Neural progenitor cell (in vitro differentiated cells): ENCODE data around the gene SPHKAP. TPM values are rescaled to one million over a fixed set of nuclear protein-coding genes. Genes with fewer than 3 reads are reported as not detected.

Source experiments
- DNase-seq: peaks from one replicate; pipeline ENCODE4 v3.0.0-alpha.2; 2016; ENCODE audit warnings: low spot score
- H2AFZ ChIP-seq: fragments of 200-600 bp; sonication (generic); replicated peaks from 2 replicates; pipeline ENCODE4 v1.6.1; 2016; ENCODE audit warnings: antibody characterized with exemption
- H3F3A ChIP-seq: fragments of 200-600 bp; sonication (generic); 2 replicates; pipeline ENCODE4 v1.6.1; 2016; ENCODE audit warnings: antibody characterized with exemption, low read depth
- H3K27ac ChIP-seq: fragments of 200-600 bp; sonication (generic); 2 replicates; pipeline ENCODE4 v1.5.1; 2016; ENCODE audit warnings: mild to moderate bottlenecking
- H3K27me3 ChIP-seq: fragments of 200-600 bp; sonication (generic); 2 replicates; pipeline ENCODE4 v1.6.1; 2016; ENCODE audit warnings: mild to moderate bottlenecking, moderate library complexity
- H3K36me3 ChIP-seq: fragments of 200-600 bp; sonication (generic); 2 replicates; pipeline ENCODE4 v1.5.1; 2016
- H3K4me1 ChIP-seq: fragments of 200-600 bp; sonication (generic); 2 replicates; pipeline ENCODE4 v1.6.1; 2016; ENCODE audit warnings: mixed run types
- H3K4me2 ChIP-seq: fragments of 200-600 bp; sonication (generic); 2 replicates; pipeline ENCODE4 v1.6.1; 2016
- H3K4me3 ChIP-seq: fragments of 200-600 bp; sonication (generic); 2 replicates; pipeline ENCODE4 v1.5.1; 2016
- H3K79me2 ChIP-seq: fragments of 200-600 bp; sonication (generic); 2 replicates; pipeline ENCODE4 v1.6.1; 2016; ENCODE audit warnings: low read depth
- H3K9ac ChIP-seq: fragments of 200-600 bp; sonication (generic); 2 replicates; pipeline ENCODE4 v1.6.1; 2016
- H3K9me3 ChIP-seq: fragments of 200-600 bp; sonication (generic); 2 replicates; pipeline ENCODE4 v1.5.1; 2016; ENCODE audit warnings: low read depth
- H4K20me1 ChIP-seq: fragments of 200-600 bp; sonication (generic); 2 replicates; pipeline ENCODE4 v1.6.1; 2016; ENCODE audit warnings: low read depth
- H3K27ac Mint-ChIP-seq: 3 replicates; pipeline ENCODE4 v1.8.0; 2021; ENCODE audit warnings: mixed read lengths
- H3K27me3 Mint-ChIP-seq: 2 replicates; pipeline ENCODE4 v1.8.0; 2022; ENCODE audit warnings: low read depth, mild to moderate bottlenecking, inconsistent platforms, moderate library complexity, mixed read lengths; ENCODE audit not compliant: insufficient read depth
- H3K36me3 Mint-ChIP-seq: 3 replicates; pipeline ENCODE4 v1.8.0; 2021; ENCODE audit warnings: mixed read lengths
- H3K4me1 Mint-ChIP-seq: 3 replicates; pipeline ENCODE4 v1.8.0; 2021; ENCODE audit warnings: mixed read lengths
- H3K4me3 Mint-ChIP-seq: 3 replicates; pipeline ENCODE4 v1.8.0; 2021; ENCODE audit warnings: mild to moderate bottlenecking, moderate library complexity, mixed read lengths
- H3K9me3 Mint-ChIP-seq: 3 replicates; pipeline ENCODE4 v1.8.0; 2020; ENCODE audit warnings: mixed read lengths
- CTCF ChIP-seq: fragments of 200-600 bp; sonication (generic); IDR thresholded peaks from 2 replicates; pipeline ENCODE4 v1.5.1; 2017; ENCODE audit warnings: antibody characterized with exemption, mild to moderate bottlenecking
- EZH2 ChIP-seq: fragments of 200-600 bp; sonication (generic); IDR thresholded peaks from 2 replicates; pipeline ENCODE4 v1.6.1; 2017; ENCODE audit warnings: antibody characterized with exemption, mild to moderate bottlenecking, moderate library complexity
- EZH2phosphoT487 ChIP-seq: fragments of 200-600 bp; sonication (generic); IDR thresholded peaks from 2 replicates; pipeline ENCODE4 v1.6.1; 2017; ENCODE audit warnings: antibody characterized with exemption
- total RNA-seq: library from RNA; depleted of rRNA; stranded (reverse); fragments of >200 nt; gene quantifications from 2 replicates; pipeline ENCODE4 v1.2.3, GENCODE V29; 2015; ENCODE audit warnings: low replicate concordance

The SPHKAP gene
- total RNA-seq, 1 donor from 2014 or later, result not detected

GRCh38 chr2:228023619-228024018, 157.9 kb downstream of the SPHKAP start:
- no peaks in the 10 kb centered on the region for H3F3A ChIP-seq
- DNase-seq, result no peak
- H3K4me2 ChIP-seq, result no peak overlapping the region
- no peak overlapping the region for H3K4me3 ChIP-seq
- H3K4me1 ChIP-seq, result no peaks in the 10 kb centered on the region
- H3K27ac Mint-ChIP-seq, result no peak overlapping the region
- H3K36me3 Mint-ChIP-seq, result no peaks in the 10 kb centered on the region
- no peaks in the 10 kb centered on the region for H3K79me2 ChIP-seq
- H2AFZ ChIP-seq, result no peak overlapping the region
- TF ChIP-seq EZH2 (no peak), EZH2phosphoT487 (no peak), CTCF (no peak)
- H3K27me3 Mint-ChIP-seq, result no peaks in the 10 kb centered on the region
- no peak overlapping the region for H3K9ac ChIP-seq
- no peaks in the 10 kb centered on the region for H3K4me1 Mint-ChIP-seq
- H3K36me3 ChIP-seq, result no peaks in the 10 kb centered on the region
- no peaks in the 10 kb centered on the region for H3K27me3 ChIP-seq
- no peaks in the 10 kb centered on the region for H3K9me3 Mint-ChIP-seq
- no peak overlapping the region for H3K4me3 Mint-ChIP-seq
- no peaks in the 10 kb centered on the region for H3K9me3 ChIP-seq
- H3K27ac ChIP-seq, result no peak overlapping the region
- H4K20me1 ChIP-seq, result no peaks in the 10 kb centered on the region

DNA sequence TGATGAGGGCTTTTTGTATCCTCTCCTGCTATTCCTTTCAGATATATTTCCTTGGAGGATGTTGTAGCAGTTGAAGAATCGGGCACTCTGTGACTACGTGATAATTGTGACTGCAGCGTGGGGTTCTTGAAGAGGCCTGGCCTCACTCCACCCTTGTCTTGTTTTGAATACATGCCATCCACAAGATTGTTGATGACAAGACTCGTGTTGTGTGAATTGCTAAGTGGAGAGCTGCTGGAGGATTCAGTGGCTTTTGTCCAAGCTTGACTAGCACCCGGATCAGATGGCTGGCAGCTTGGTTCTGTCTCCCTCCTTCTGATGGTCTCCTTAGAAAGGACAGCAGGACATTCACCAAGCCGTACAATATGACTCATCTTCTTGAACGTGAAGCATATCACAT, 163.2 kb downstream of the SPHKAP start:
- no peak for DNase-seq
- no peak overlapping the region for H3K4me2 ChIP-seq
- Mint-ChIP-seq H3K27me3 (no peaks in the 10 kb centered on the region), H3K4me1 (peaks cover 6% of the 10 kb centered on the region), H3K36me3 (no peaks in the 10 kb centered on the region), H3K27ac (no peak overlapping the region), H3K4me3 (no peak overlapping the region), H3K9me3 (no peaks in the 10 kb centered on the region)
- H3K4me3 ChIP-seq, result no peak overlapping the region
- H2AFZ ChIP-seq, result no peak overlapping the region
- no peaks in the 10 kb centered on the region for H3F3A ChIP-seq
- no peaks in the 10 kb centered on the region for H4K20me1 ChIP-seq
- TF ChIP-seq EZH2 (no peak), EZH2phosphoT487 (no peak), CTCF (no peak)
- H3K79me2 ChIP-seq, result no peaks in the 10 kb centered on the region
- H3K27ac ChIP-seq, result no peak overlapping the region
- no peaks in the 10 kb centered on the region for H3K4me1 ChIP-seq
- H3K9me3 ChIP-seq, result no peaks in the 10 kb centered on the region
- no peak overlapping the region for H3K9ac ChIP-seq
- no peaks in the 10 kb centered on the region for H3K27me3 ChIP-seq
- no peaks in the 10 kb centered on the region for H3K36me3 ChIP-seq

DNA sequence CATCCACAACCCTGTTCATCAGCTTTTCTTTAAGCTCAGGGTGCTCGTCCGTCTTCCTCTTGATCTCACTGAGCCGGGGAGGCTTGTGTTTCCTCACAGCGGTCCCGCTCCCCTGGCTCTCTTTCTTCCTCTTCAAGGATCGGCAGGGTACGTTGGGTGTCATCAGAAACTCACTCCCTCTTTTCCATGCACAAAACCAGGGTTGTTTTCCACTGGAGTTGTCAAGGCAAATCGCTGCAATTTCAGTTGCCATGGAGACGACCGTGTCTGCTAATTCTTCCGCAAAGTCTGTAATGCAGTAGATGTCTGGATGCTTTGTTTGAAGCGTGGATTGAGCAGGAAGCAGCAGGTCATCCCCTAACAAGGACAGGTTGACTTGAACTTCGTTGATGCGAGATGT, 163.7 kb downstream of the SPHKAP start:
- no peak overlapping the region for H3K4me3 Mint-ChIP-seq
- no peaks in the 10 kb centered on the region for H3K36me3 Mint-ChIP-seq
- Histone ChIP-seq H3K27ac (no peak overlapping the region), H3K4me1 (no peaks in the 10 kb centered on the region), H3K4me3 (no peak overlapping the region), H3K27me3 (no peaks in the 10 kb centered on the region), H3K9ac (no peak overlapping the region), H3K79me2 (no peaks in the 10 kb centered on the region), H3K9me3 (no peaks in the 10 kb centered on the region), H4K20me1 (no peaks in the 10 kb centered on the region), H2AFZ (no peak overlapping the region), H3F3A (no peaks in the 10 kb centered on the region), H3K4me2 (no peak overlapping the region), H3K36me3 (no peaks in the 10 kb centered on the region)
- no peaks in the 10 kb centered on the region for H3K9me3 Mint-ChIP-seq
- no peak for DNase-seq
- H3K27me3 Mint-ChIP-seq, result no peaks in the 10 kb centered on the region
- TF ChIP-seq EZH2phosphoT487 (no peak), EZH2 (no peak), CTCF (no peak)
- H3K4me1 Mint-ChIP-seq, result peaks cover 6% of the 10 kb centered on the region
- no peak overlapping the region for H3K27ac Mint-ChIP-seq

- no peak overlapping the region for H3K4me3 Mint-ChIP-seq
- no peaks in the 10 kb centered on the region for H3K27me3 Mint-ChIP-seq
- Histone ChIP-seq H2AFZ (no peak overlapping the region), H3K27me3 (no peaks in the 10 kb centered on the region), H3K36me3 (no peaks in the 10 kb centered on the region), H3K4me2 (no peak overlapping the region), H3K4me1 (no peaks in the 10 kb centered on the region), H3F3A (no peaks in the 10 kb centered on the region), H3K9me3 (no peaks in the 10 kb centered on the region), H3K79me2 (no peaks in the 10 kb centered on the region), H3K27ac (no peak overlapping the region), H3K9ac (no peak overlapping the region), H4K20me1 (no peaks in the 10 kb centered on the region), H3K4me3 (no peak overlapping the region)
- DNase-seq, result no peak
- peaks cover 6% of the 10 kb centered on the region for H3K4me1 Mint-ChIP-seq
- no peaks in the 10 kb centered on the region for H3K36me3 Mint-ChIP-seq
- H3K9me3 Mint-ChIP-seq, result no peaks in the 10 kb centered on the region
- TF ChIP-seq CTCF, result no peak
- H3K27ac Mint-ChIP-seq, result no peak overlapping the region
Observed at GRCh38 chr2:228016402-228016801, 165.1 kb downstream of the SPHKAP start.
